Gastroesophageal sphincter (tissue), 4 donors: ENCODE measurements around the gene PCDH9. TPM values are rescaled to one million over a fixed set of nuclear protein-coding genes. Genes with fewer than 3 reads are reported as not detected.

ENCODE experiments used
- ATAC-seq: fragments of 150-250 bp; one replicate; pipeline ENCODE4 v1.9.1; 2016; ENCODE audit warnings: mild to moderate bottlenecking, moderate library complexity
- H3K27ac ChIP-seq, 4 donors: fragments of 200-600 bp; sonication (generic) in 3 of 4; 1 replicate in 3 of 4; 2 replicates in 1 of 4; pipeline ENCODE4 v1.5.1; 2016 to 2019
- H3K27me3 ChIP-seq: fragments of 200-600 bp; sonication (generic); one replicate; pipeline ENCODE4 v1.5.1; 2019
- H3K36me3 ChIP-seq, 2 donors: fragments of 200-600 bp; sonication (generic); one replicate each; pipeline ENCODE4 v1.5.1; 2019; ENCODE audit warnings: control low read depth in 1 of 2
- H3K4me1 ChIP-seq, 3 donors: fragments of 200-600 bp; sonication (generic); 1 replicate in 2 of 3; 2 replicates in 1 of 3; pipeline ENCODE4 v1.5.1; 2016 to 2019; ENCODE audit warnings: control low read depth in 2 of 3
- H3K4me3 ChIP-seq, 2 donors: fragments of 200-600 bp; sonication (generic); one replicate each; pipeline ENCODE4 v1.5.1; 2019; ENCODE audit warnings: mild to moderate bottlenecking in 1 of 2, moderate library complexity in 1 of 2
- H3K9me3 ChIP-seq, 3 donors: fragments of 200-600 bp; sonication (generic); one replicate each; pipeline ENCODE4 v1.5.1; 2017 to 2019; ENCODE audit warnings: control low read depth in 2 of 3
- CTCF ChIP-seq, 4 experiments: fragments of 200-600 bp in 2 of 4; fragments of 450-650 bp in 2 of 4; sonication (generic) in 1 of 4; IDR thresholded peaks; one replicate each; pipeline ENCODE4 v1.5.1; 2017 to 2019; ENCODE audit warnings: antibody characterized with exemption in 4 of 4, mild to moderate bottlenecking in 2 of 4, moderate library complexity in 2 of 4
- EP300 ChIP-seq: sonication (generic); formaldehyde crosslinking; IDR thresholded peaks from one replicate; pipeline ENCODE4 v1.6.1; 2017; ENCODE audit warnings: antibody characterized with exemption, mild to moderate bottlenecking
- POLR2A ChIP-seq, 2 donors: fragments of 450-650 bp; IDR thresholded peaks; one replicate each; pipeline ENCODE4 v1.6.1; 2017; ENCODE audit warnings: antibody characterized with exemption in 2 of 2, mild to moderate bottlenecking in 2 of 2, moderate library complexity in 1 of 2
- POLR2AphosphoS5 ChIP-seq: sonication (generic); formaldehyde crosslinking; IDR thresholded peaks from one replicate; pipeline ENCODE4 v1.6.1; 2017; ENCODE audit warnings: antibody characterized with exemption
- WGBS, 2 donors: methylation state at CpG; one replicate each; pipeline ENCODE4 v1.1.5; 2018; ENCODE audit warnings: low coverage in 1 of 2; 5-methylcytosine and 5-hydroxymethylcytosine counted together
- total RNA-seq, 4 donors: library from RNA; depleted of rRNA; stranded (reverse); fragments of >200 nt; gene quantifications; one replicate each; pipeline ENCODE4 v1.1.0, GENCODE V29; 2016

Gene PCDH9
- total RNA-seq, 4 donors from 2014 or later, result 52.9 to 141 (median 56.5) TPM

- Histone ChIP-seq H3K4me1 (no peaks in the 10 kb centered on the region), H3K36me3 (no peaks in the 10 kb centered on the region), H3K9me3 (peaks cover 0 to 3% (median 0%) of the 10 kb centered on the region in 3 donors), H3K27ac (no peak overlapping the region), H3K4me3 (no peak overlapping the region), H3K27me3 (no peaks in the 10 kb centered on the region)
- no CpG with 5 or more reads among the region's 2 CpGs for WGBS, 2 donors
- TF ChIP-seq EP300, result no peak
- TF ChIP-seq POLR2A (IDR thresholded peaks at IDR 0.05), result no peak
- ATAC-seq, result no peak
These were observed 122.2 kb downstream of the PCDH9 start for GRCh38 chr13:67107979-67108378.

- 92% methylated on average over 2 of the region's 6 CpGs; no CpG with 5 or more reads in 1 of the 2 donors for WGBS, 2 donors
- Histone ChIP-seq H3K4me1 (peaks cover 0 to 4% (median 0%) of the 10 kb centered on the region in 3 donors), H3K4me3 (no peak overlapping the region), H3K27me3 (no peaks in the 10 kb centered on the region), H3K27ac (no peak overlapping the region), H3K36me3 (no peaks in the 10 kb centered on the region), H3K9me3 (peaks cover 0 to 3% (median 0%) of the 10 kb centered on the region in 3 donors)
- no peak for TF ChIP-seq EP300
- no peak for TF ChIP-seq CTCF (IDR thresholded peaks at IDR 0.05)
- TF ChIP-seq POLR2A (IDR thresholded peaks at IDR 0.05), result no peak
- no peak for TF ChIP-seq POLR2AphosphoS5
- no peak for ATAC-seq
These were observed 123.6 kb downstream of the PCDH9 start for GRCh38 chr13:67106502-67107057.

- Histone ChIP-seq H3K4me1 (peaks cover 0 to 13% (median 3%) of the 10 kb centered on the region in 3 donors), H3K27me3 (no peaks in the 10 kb centered on the region), H3K4me3 (peak overlapping the region; percentile 2 to 19), H3K9me3 (no peaks in the 10 kb centered on the region), H3K36me3 (no peaks in the 10 kb centered on the region), H3K27ac (peak overlapping the region; percentile 26 to 61 (median 52))
- 24 to 49% methylated on average over 4 of the region's 4 CpGs for WGBS, 2 donors
- no peak for ATAC-seq
- TF ChIP-seq EP300 (no peak), POLR2A (IDR thresholded peaks at IDR 0.05) (no peak), POLR2AphosphoS5 (no peak), CTCF (IDR thresholded peaks at IDR 0.05) (no peak)
These were observed 128.2 kb downstream of the PCDH9 start for GRCh38 chr13:67101730-67102467.

- H3K36me3 ChIP-seq, result no peaks in the 10 kb centered on the region
- H3K4me1 ChIP-seq, result peaks cover 0 to 13% (median 3%) of the 10 kb centered on the region in 3 donors
- TF ChIP-seq POLR2AphosphoS5 (no peak), EP300 (no peak), POLR2A (IDR thresholded peaks at IDR 0.05) (no peak), CTCF (IDR thresholded peaks at IDR 0.05) (no peak)
- H3K4me3 ChIP-seq, result no peak overlapping the region
- H3K9me3 ChIP-seq, result no peaks in the 10 kb centered on the region
- ATAC-seq, result no peak
- H3K27me3 ChIP-seq, result no peaks in the 10 kb centered on the region
- 83 to 89% methylated on average over 1 to 2 of the region's 3 CpGs for WGBS, 2 donors
- peak overlapping the region in 3 of 4 donors; percentile 26 to 61 (median 54) for H3K27ac ChIP-seq
These were observed 129.4 kb downstream of the PCDH9 start for GRCh38 chr13:67100730-67101129.

- no peaks in the 10 kb centered on the region for H3K27me3 ChIP-seq
- H3K27ac ChIP-seq, result no peak overlapping the region
- H3K9me3 ChIP-seq, result no peaks in the 10 kb centered on the region
- no peak for TF ChIP-seq POLR2AphosphoS5
- TF ChIP-seq EP300, result no peak
- no peak for TF ChIP-seq CTCF (IDR thresholded peaks at IDR 0.05)
- no peak for TF ChIP-seq POLR2A (IDR thresholded peaks at IDR 0.05)
- H3K36me3 ChIP-seq, result no peaks in the 10 kb centered on the region
- ATAC-seq, result no peak
- WGBS, 2 donors, result 91 to 98% methylated on average over 7 of the region's 7 CpGs
- H3K4me3 ChIP-seq, result no peak overlapping the region
- H3K4me1 ChIP-seq, result peaks cover 0 to 13% (median 3%) of the 10 kb centered on the region in 3 donors
These were observed 130.6 kb downstream of the PCDH9 start for GRCh38 chr13:67099494-67099893.
